Psoas muscle (tissue), 8 donors: ENCODE measurements around the gene CACNB1. TPM values are rescaled to one million over a fixed set of nuclear protein-coding genes. Genes with fewer than 3 reads are reported as not detected.

Experiments
- ATAC-seq, 4 donors: fragments of 200-7000 bp; cut with Tn5 transposase; one replicate each; pipeline ENCODE4 v1.9.1; 2020; ENCODE audit warnings: moderate library complexity in 3 of 4, mild to moderate bottlenecking in 2 of 4
- DNase-seq, 2 donors: peaks; one replicate each; pipeline ENCODE4 v3.0.0-alpha.2; 2020
- H3K27ac ChIP-seq: fragments of 200-600 bp; one replicate; pipeline ENCODE4 v1.8.0; 2022
- H3K27me3 ChIP-seq, 3 donors: fragments of 200-600 bp in 1 of 3; one replicate each; pipeline versions ENCODE4 v1.6.1 to v1.8.0; 2013 to 2022; ENCODE audit warnings: low read length in 2 of 3, mild to moderate bottlenecking in 2 of 3, moderate library complexity in 1 of 3; ENCODE audit not compliant: insufficient read depth in 3 of 3
- H3K36me3 ChIP-seq, 2 donors: fragments of 200-600 bp in 1 of 2; one replicate each; pipeline versions ENCODE4 v1.6.1 to v1.8.0; 2013 to 2022; ENCODE audit warnings: low read depth in 1 of 2, mild to moderate bottlenecking in 1 of 2, moderate library complexity in 1 of 2; ENCODE audit not compliant: insufficient read depth in 1 of 2
- H3K4me1 ChIP-seq: fragments of 200-600 bp; one replicate; pipeline ENCODE4 v1.8.0; 2022
- H3K4me3 ChIP-seq: fragments of 200-600 bp; one replicate; pipeline ENCODE4 v1.8.0; 2022; ENCODE audit warnings: mild to moderate bottlenecking
- H3K9me3 ChIP-seq: fragments of 200-600 bp; one replicate; pipeline ENCODE4 v1.8.0; 2022
- CTCF ChIP-seq: fragments of 200-600 bp; IDR thresholded peaks from one replicate; pipeline ENCODE4 v1.8.0; 2022; ENCODE audit warnings: antibody characterized with exemption
- WGBS, 3 donors: extraction: QIAGEN DNeasy Blood & Tissue Kit; methylation state at CpG; one replicate each; pipeline versions ENCODE4 v1.1.6 to v1.1.7; 2013; 5-methylcytosine and 5-hydroxymethylcytosine counted together
- intact Hi-C, 2 donors: fragments of 100-400 bp; cut with DNase I; formaldehyde crosslinking; loops; one replicate each; pipeline versions ENCODE4 v1.11.0 to v1.14.2; 2022
- polyA plus RNA-seq, 3 donors: library from polyadenylated mRNA; stranded (reverse); fragments of 200-250 nt; gene quantifications; one replicate each; pipeline ENCODE4 v1.2.3, GENCODE V29; 2013
- total RNA-seq, 4 donors: library from RNA; stranded (reverse); fragmentation: NEBNext Ultra II Directional in 2 of 4; extraction: Animal tissue kit (Norgen Biotek cat#: 25700) in 2 of 4; gene quantifications; one replicate each; pipeline versions ENCODE4 v1.2.1 to v1.2.4, GENCODE V29; 2021 to 2023
- donor health status: healthy with polysubstance abuse.
- donor health status: DM: no; HTN: no; CAD: no; lungs with moderate emphysema.
- donor health status: Bipolar disorder and iron deficiency.
- donor health status: healthy.
- donor health status: DM: yes; HTN: yes; CAD: no.
- donor health status: DM: no; HTN: no; CAD: no.
- donor health status: DM: no; HTN: no; CAD: no.
- donor health status: DM: yes; HTN: yes; CAD: no.

Gene CACNB1
- total and polyA plus RNA-seq, 7 donors = 88.2 to 274 (median 209) TPM

- ATAC-seq (peak in 1 of 4 donors; percentile 30), DNase-seq (no peak)
- H3K9me3 ChIP-seq = no peaks in the 10 kb centered on the region
- no peak overlapping the region for H3K4me3 ChIP-seq
- H3K4me1 ChIP-seq = peaks cover 17% of the 10 kb centered on the region
- no peaks in the 10 kb centered on the region for H3K27me3 ChIP-seq
- 42 to 59% (median 55%) methylated on average over 16 of the region's 16 CpGs for WGBS, 3 donors
- H3K27ac ChIP-seq = no peak overlapping the region
- H3K36me3 ChIP-seq = no peaks in the 10 kb centered on the region
- TF ChIP-seq CTCF = no peak
- intact Hi-C loops = loop anchor here in 1 of 2 donors (10.0 kb wide), 1 partner anchor 138 kb away; no protein-coding TSS in a partner anchor
Measured at GRCh38 chr17:39212841-39213480, 15.5 kb upstream of the CACNB1 start.

GRCh38 chr17:39212195-39212810 is 14.8 kb upstream of the CACNB1 start:
- no peaks in the 10 kb centered on the region for H3K36me3 ChIP-seq
- no peak for ATAC-seq
- intact Hi-C loops = loop anchor here in 1 of 2 donors (10.0 kb wide), 1 partner anchor 138 kb away; no protein-coding TSS in a partner anchor
- no peak for DNase-seq
- TF ChIP-seq CTCF = no peak
- H3K27me3 ChIP-seq = no peaks in the 10 kb centered on the region
- H3K4me3 ChIP-seq = no peak overlapping the region
- no peaks in the 10 kb centered on the region for H3K9me3 ChIP-seq
- H3K27ac ChIP-seq = no peak overlapping the region
- H3K4me1 ChIP-seq = peaks cover 19% of the 10 kb centered on the region
- WGBS, 3 donors = 68 to 84% (median 79%) methylated on average over 11 of the region's 11 CpGs

GRCh38 chr17:39210093-39210434 is 12.6 kb upstream of the CACNB1 start:
- H3K36me3 ChIP-seq = peaks cover 1 to 3% of the 10 kb centered on the region in 2 donors
- no peak for TF ChIP-seq CTCF
- peak overlapping the region; percentile 65 for H3K4me3 ChIP-seq
- 27 to 31% (median 30%) methylated on average over 22 of the region's 22 CpGs for WGBS, 3 donors
- H3K27me3 ChIP-seq = no peaks in the 10 kb centered on the region
- ATAC-seq (peak in 1 of 4 donors; percentile 5), DNase-seq (no peak)
- intact Hi-C loops = loop anchor here in 1 of 2 donors (10.0 kb wide), 1 partner anchor 135 kb away; no protein-coding TSS in a partner anchor
- H3K27ac ChIP-seq = peak overlapping the region; percentile 80
- H3K9me3 ChIP-seq = no peaks in the 10 kb centered on the region
- peaks cover 21% of the 10 kb centered on the region for H3K4me1 ChIP-seq

GRCh38 chr17:39209317-39210092 is 12.0 kb upstream of the CACNB1 start:
- ATAC-seq = peak; percentile 76 to 87 (median 80)
- Histone ChIP-seq H3K4me1 (peaks cover 21% of the 10 kb centered on the region), H3K27me3 (no peaks in the 10 kb centered on the region), H3K4me3 (peak overlapping the region; percentile 65), H3K36me3 (peaks cover 5 to 9% of the 10 kb centered on the region in 2 donors), H3K9me3 (no peaks in the 10 kb centered on the region), H3K27ac (peak overlapping the region; percentile 80)
- WGBS, 3 donors = 2% methylated on average over 27 to 39 of the region's 39 CpGs
- peak; percentile 85 to 93 for DNase-seq
- intact Hi-C loops = loop anchor here (5.0 to 10.0 kb wide), 2 partner anchors 33 to 135 kb away; no protein-coding TSS in a partner anchor
- TF ChIP-seq CTCF = no peak
